PFSK-1 (cell line): Measurements from ENCODE around the gene VGLL4.

Experiments
- FOXP2 ChIP-seq: optimal IDR thresholded peaks from 2 replicates; pipeline ENCODE3; 2011; ENCODE audit warnings: borderline replicate concordance, control low read depth, inconsistent platforms; ENCODE audit not compliant: insufficient read depth; ENCODE audit errors: extremely low read length, extremely low read depth
- POLR2AphosphoS5 ChIP-seq: IDR thresholded peaks from 2 replicates; pipeline ENCODE4 v1.6.1; 2012; ENCODE audit warnings: low read depth, mild to moderate bottlenecking, control low read depth, low read length, moderate library complexity
- SIN3A ChIP-seq: IDR thresholded peaks from 2 replicates; pipeline ENCODE4 v1.6.1; 2012; ENCODE audit warnings: mild to moderate bottlenecking, low read length, moderate library complexity, borderline replicate concordance; ENCODE audit not compliant: insufficient read depth
- TAF1 ChIP-seq: IDR thresholded peaks from 2 replicates; pipeline ENCODE4 v1.6.1; 2012; ENCODE audit warnings: low read length, control low read depth, borderline replicate concordance; ENCODE audit not compliant: insufficient read depth
- TF ChIP-seq, protein P1 (sequence below), 2 experiments: IDR thresholded peaks; 2 replicates each; pipeline versions ENCODE4 v1.6.1 to v1.8.0; 2011 to 2012; ENCODE audit warnings: low read depth in 2 of 2, low read length in 2 of 2, control low read depth in 1 of 2, inconsistent platforms in 1 of 2, mild to moderate bottlenecking in 1 of 2, moderate library complexity in 1 of 2; ENCODE audit not compliant: insufficient read depth in 1 of 2

The VGLL4 gene

DNA sequence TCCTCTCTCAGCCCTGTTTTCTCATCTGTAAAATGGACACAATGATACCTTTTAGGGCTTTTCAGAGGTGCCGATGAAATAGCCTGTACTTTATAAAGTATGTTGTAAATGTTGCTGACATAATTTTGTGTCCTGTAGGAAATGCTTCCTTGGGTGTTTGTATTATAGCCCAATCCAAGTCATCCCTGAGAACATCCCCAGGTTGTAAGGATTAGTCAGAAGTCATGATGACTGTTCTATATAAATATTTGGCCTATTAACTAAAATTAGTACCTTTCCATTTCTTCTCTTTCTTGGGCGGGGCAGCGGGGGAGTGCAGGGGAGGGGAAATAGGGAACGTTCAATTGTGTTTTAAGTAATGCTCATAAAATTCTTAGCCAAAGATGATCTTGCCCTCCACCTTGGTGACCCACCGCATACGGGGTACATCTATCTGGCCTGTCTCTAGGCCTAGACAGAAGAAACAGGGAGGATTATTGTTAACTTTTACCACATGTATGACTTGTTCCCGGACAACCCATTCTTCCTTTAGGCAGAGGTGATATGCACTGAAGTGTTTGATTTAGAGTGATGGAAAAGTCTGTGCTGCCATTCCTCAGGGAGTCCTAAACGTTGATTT, 120.7 kb downstream of the VGLL4 start:
- TF ChIP-seq, protein P1, sequence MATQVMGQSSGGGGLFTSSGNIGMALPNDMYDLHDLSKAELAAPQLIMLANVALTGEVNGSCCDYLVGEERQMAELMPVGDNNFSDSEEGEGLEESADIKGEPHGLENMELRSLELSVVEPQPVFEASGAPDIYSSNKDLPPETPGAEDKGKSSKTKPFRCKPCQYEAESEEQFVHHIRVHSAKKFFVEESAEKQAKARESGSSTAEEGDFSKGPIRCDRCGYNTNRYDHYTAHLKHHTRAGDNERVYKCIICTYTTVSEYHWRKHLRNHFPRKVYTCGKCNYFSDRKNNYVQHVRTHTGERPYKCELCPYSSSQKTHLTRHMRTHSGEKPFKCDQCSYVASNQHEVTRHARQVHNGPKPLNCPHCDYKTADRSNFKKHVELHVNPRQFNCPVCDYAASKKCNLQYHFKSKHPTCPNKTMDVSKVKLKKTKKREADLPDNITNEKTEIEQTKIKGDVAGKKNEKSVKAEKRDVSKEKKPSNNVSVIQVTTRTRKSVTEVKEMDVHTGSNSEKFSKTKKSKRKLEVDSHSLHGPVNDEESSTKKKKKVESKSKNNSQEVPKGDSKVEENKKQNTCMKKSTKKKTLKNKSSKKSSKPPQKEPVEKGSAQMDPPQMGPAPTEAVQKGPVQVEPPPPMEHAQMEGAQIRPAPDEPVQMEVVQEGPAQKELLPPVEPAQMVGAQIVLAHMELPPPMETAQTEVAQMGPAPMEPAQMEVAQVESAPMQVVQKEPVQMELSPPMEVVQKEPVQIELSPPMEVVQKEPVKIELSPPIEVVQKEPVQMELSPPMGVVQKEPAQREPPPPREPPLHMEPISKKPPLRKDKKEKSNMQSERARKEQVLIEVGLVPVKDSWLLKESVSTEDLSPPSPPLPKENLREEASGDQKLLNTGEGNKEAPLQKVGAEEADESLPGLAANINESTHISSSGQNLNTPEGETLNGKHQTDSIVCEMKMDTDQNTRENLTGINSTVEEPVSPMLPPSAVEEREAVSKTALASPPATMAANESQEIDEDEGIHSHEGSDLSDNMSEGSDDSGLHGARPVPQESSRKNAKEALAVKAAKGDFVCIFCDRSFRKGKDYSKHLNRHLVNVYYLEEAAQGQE (IDR thresholded peaks at IDR 0.05; ENCODE audit: insufficient read depth in 1 of 2, low read depth in 2 of 2, low read length in 2 of 2) = no peak
- TF ChIP-seq SIN3A = no peak
- TF ChIP-seq FOXP2 = no peak
- no peak for TF ChIP-seq POLR2AphosphoS5
- no peak for TF ChIP-seq TAF1

DNA sequence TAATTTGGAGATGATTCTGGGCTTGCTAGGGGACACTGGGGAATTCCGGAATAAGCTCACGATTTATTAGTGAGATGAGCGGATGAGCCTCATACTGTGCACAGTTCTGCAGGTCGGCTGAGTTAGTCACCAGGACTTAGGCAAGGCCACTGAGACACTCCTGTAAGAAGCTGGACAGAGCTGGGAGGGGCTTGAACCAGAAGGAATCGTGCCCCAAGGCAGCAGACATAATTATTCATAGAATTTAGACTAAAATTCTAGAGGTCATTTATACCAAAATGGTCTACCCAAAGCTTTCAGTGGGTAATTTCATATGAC, 121.4 kb downstream of the VGLL4 start:
- TF ChIP-seq FOXP2 (no peak), TAF1 (no peak), POLR2AphosphoS5 (no peak), SIN3A (no peak)
- TF ChIP-seq, protein P1 (IDR thresholded peaks at IDR 0.05; ENCODE audit: insufficient read depth in 1 of 2, low read depth in 2 of 2, low read length in 2 of 2) = no peak

DNA sequence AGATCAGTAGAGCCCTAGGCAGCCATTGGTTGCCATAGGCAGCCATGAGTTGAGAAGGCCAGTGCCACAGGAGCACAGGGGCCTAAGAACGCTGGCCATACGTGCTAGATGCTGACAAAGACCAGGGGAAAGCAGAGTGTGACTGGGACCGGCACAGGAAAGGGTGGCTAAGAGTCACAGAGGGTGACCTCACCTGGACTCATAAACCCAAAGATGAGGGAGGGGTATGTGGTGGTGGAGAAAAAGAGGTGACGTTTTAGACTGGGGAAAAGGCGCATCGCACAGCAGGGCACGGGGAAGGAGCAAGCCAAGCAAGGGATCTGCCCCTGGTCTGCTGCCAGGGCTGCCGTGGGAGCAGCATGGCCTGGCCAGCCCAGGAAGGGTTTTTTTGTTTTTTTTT, 122.5 kb downstream of the VGLL4 start:
- TF ChIP-seq TAF1 = no peak
- no peak for TF ChIP-seq POLR2AphosphoS5

DNA sequence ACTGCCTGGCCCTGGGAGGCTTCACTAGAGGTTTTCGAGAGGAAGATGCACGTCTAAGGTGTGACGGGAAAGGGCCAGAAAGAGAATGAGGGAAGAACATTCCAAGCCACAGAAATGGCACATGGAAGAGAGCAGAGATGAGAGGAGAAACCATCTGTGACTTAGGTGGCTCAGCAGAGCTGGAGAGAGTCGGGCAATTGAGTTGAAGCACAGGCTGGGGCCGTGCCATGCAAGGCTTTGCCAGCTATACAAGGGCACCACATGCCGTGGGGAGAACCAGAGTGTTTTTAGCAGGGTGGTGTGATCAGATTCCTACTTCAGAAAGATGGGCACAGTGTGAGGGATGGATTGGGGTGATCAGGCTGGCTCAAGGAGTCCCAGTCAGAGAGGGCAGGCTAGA, 126.1 kb downstream of the VGLL4 start:
- no peak for TF ChIP-seq FOXP2
- TF ChIP-seq, protein P1 (IDR thresholded peaks at IDR 0.05; ENCODE audit: insufficient read depth in 1 of 2, low read depth in 2 of 2, low read length in 2 of 2) = no peak
- TF ChIP-seq TAF1 = no peak
- no peak for TF ChIP-seq SIN3A
- no peak for TF ChIP-seq POLR2AphosphoS5

DNA sequence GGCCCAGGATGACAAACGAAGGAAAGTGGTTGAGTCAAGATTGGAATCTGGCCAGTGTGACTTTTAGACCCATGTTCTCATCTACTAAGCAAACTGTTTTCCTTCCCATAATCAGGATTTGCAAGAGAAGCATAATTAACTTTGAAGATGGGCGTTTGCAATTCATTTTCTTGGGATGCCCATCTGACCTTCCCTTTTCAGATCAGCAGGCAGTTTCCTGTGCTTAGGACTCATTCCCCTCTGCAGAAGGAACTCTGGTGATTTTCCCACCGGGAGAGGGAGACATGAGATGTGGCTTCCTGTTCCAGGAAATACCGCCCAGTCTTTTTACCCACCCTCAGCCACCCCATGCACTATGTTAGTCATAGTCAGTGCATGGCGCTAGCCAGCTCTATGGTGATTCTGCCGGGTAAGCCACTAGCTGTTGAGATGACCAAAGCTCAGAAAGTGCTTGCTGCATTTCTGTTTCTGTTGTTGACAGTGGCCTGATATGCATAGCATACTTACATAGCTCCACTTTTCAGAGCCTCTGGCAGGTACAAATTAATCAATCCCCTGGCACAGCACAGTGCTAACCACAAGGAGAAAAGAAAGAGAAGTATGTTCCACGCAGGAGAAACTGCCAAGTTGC, 129.4 kb downstream of the VGLL4 start:
- no peak for TF ChIP-seq FOXP2
- TF ChIP-seq TAF1 = no peak
- no peak for TF ChIP-seq SIN3A
- no peak for TF ChIP-seq POLR2AphosphoS5
- TF ChIP-seq, protein P1 (IDR thresholded peaks at IDR 0.05; ENCODE audit: insufficient read depth in 1 of 2, low read depth in 2 of 2, low read length in 2 of 2) = peak in 1 of 2 experiments; percentile 41; a peak in 1 of 4 replicates
